Coronary artery (tissue), 2 donors: ENCODE results near the gene SAA1.

ENCODE experiments used
- DNase-seq: peaks from one replicate; pipeline ENCODE4 v3.0.0-alpha.2; 2017; ENCODE audit warnings: low spot score
- H3K27ac ChIP-seq, 2 donors: fragments of 200-600 bp; sonication (generic); one replicate each; pipeline ENCODE4 v1.5.1; 2016 to 2019
- H3K4me3 ChIP-seq: fragments of 200-600 bp; sonication (generic); 2 replicates; pipeline ENCODE4 v1.5.1; 2016; ENCODE audit warnings: mild to moderate bottlenecking, moderate library complexity
- CTCF ChIP-seq: fragments of 200-600 bp; sonication (generic); IDR thresholded peaks from one replicate; pipeline ENCODE4 v1.5.1; 2019; ENCODE audit warnings: antibody characterized with exemption

SAA1 gene

GRCh38 chr11:18230859-18231258 is 35.2 kb upstream of the SAA1 start:
- no peak overlapping the region for H3K27ac ChIP-seq
- no peak for TF ChIP-seq CTCF
- DNase-seq, result no peak
- H3K4me3 ChIP-seq, result no peak overlapping the region

GRCh38 chr11:18233912-18234311 is 32.2 kb upstream of the SAA1 start:
- DNase-seq, result no peak
- no peak overlapping the region for H3K27ac ChIP-seq
- H3K4me3 ChIP-seq, result no peak overlapping the region
- no peak for TF ChIP-seq CTCF

- no peak for TF ChIP-seq CTCF
These were observed 30.4 kb upstream of the SAA1 start for GRCh38 chr11:18235394-18236334.

GRCh38 chr11:18236664-18237356 is 29.3 kb upstream of the SAA1 start, which contains the start of gene SAA4:
Gene SAA4 (minus strand): TSS chr11:18236802. CDS start chr11:18235926, 876 bp downstream.
- Histone ChIP-seq H3K27ac (no peak within 1 kb of the TSS), H3K4me3 (no peak within 1 kb of the TSS)
- no peak for DNase-seq
- no peak for TF ChIP-seq CTCF

More at GRCh38 chr11:18235394-18236334, 30.4 kb upstream of the SAA1 start:
- no peak for DNase-seq
- H3K4me3 ChIP-seq, result no peak overlapping the region
- H3K27ac ChIP-seq, result no peak overlapping the region

GRCh38 chr11:18239655-18240054 is 26.4 kb upstream of the SAA1 start:
- H3K27ac ChIP-seq, result no peak overlapping the region
- TF ChIP-seq CTCF, result no peak
- no peak overlapping the region for H3K4me3 ChIP-seq
- no peak for DNase-seq

GRCh38 chr11:18243783-18244362 is 22.2 kb upstream of the SAA1 start:
- DNase-seq, result no peak
- Histone ChIP-seq H3K4me3 (no peak overlapping the region), H3K27ac (no peak overlapping the region)
- TF ChIP-seq CTCF, result peak; percentile 34
